Esophagus muscularis mucosa (tissue), 3 donors: ENCODE measurements around the gene PRM2.

Source experiments
- CTCF ChIP-seq, 3 experiments: fragments of 200-600 bp in 2 of 3; fragments of 450-650 bp in 1 of 3; sonication (generic) in 2 of 3; IDR thresholded peaks; one replicate each; pipeline ENCODE4 v1.5.1; 2017 to 2019; ENCODE audit warnings: antibody characterized with exemption in 3 of 3, mild to moderate bottlenecking in 2 of 3, moderate library complexity in 1 of 3
- POLR2AphosphoS5 ChIP-seq, 2 donors: sonication (generic); formaldehyde crosslinking; IDR thresholded peaks; one replicate each; pipeline ENCODE4 v1.6.1; 2017; ENCODE audit warnings: antibody characterized with exemption in 2 of 2

GRCh38 chr16:11229432-11229831 lies 46.8 kb downstream of the PRM2 start:
- TF ChIP-seq CTCF (IDR thresholded peaks at IDR 0.05) (no peak), POLR2AphosphoS5 (IDR thresholded peaks at IDR 0.05) (no peak)
